GM19452 (cell line): ENCODE data around the gene U2AF2.

Source experiments
- ATAC-seq: cut with Tn5 transposase; IDR thresholded peaks from one replicate; pipeline ENCODE4 v1.9.1; 2021; ENCODE audit not compliant: unreplicated experiment

Gene U2AF2

GRCh38 chr19:55656552-55656951 is 1.7 kb downstream of the U2AF2 start:
- ATAC-seq: no peak

- no peak for ATAC-seq
These were observed 2.3 kb downstream of the U2AF2 start for GRCh38 chr19:55656988-55657747.

- no peak for ATAC-seq
These were observed 4.1 kb downstream of the U2AF2 start for GRCh38 chr19:55658846-55659459.

GRCh38 chr19:55659822-55660221 is 5.0 kb downstream of the U2AF2 start:
- no peak for ATAC-seq

- no peak for ATAC-seq
These were observed 5.6 kb downstream of the U2AF2 start for GRCh38 chr19:55660404-55660803.

GRCh38 chr19:55660991-55661390 is 6.2 kb downstream of the U2AF2 start:
- no peak for ATAC-seq

GRCh38 chr19:55661826-55662225 is 7.0 kb downstream of the U2AF2 start:
- ATAC-seq: no peak

GRCh38 chr19:55663846-55664536 is 9.2 kb downstream of the U2AF2 start:
- ATAC-seq: no peak

GRCh38 chr19:55666343-55667005 is 11.6 kb downstream of the U2AF2 start:
- no peak for ATAC-seq

- no peak for ATAC-seq
These were observed 12.2 kb downstream of the U2AF2 start for GRCh38 chr19:55667006-55667381.

GRCh38 chr19:55667511-55667910 is 12.7 kb downstream of the U2AF2 start:
- ATAC-seq: no peak

GRCh38 chr19:55667958-55668357 is 13.1 kb downstream of the U2AF2 start:
- no peak for ATAC-seq

GRCh38 chr19:55668603-55669348 is 13.9 kb downstream of the U2AF2 start:
- no peak for ATAC-seq

- ATAC-seq: no peak
These were observed 14.8 kb downstream of the U2AF2 start for GRCh38 chr19:55669418-55670279.

- ATAC-seq: no peak
These were observed 15.6 kb downstream of the U2AF2 start for GRCh38 chr19:55670280-55671053.

- ATAC-seq: no peak
These were observed 16.2 kb downstream of the U2AF2 start for GRCh38 chr19:55671054-55671378.

- ATAC-seq: no peak
These were observed 17.6 kb downstream of the U2AF2 start for GRCh38 chr19:55672418-55672817.

GRCh38 chr19:55673465-55673864 is 18.6 kb downstream of the U2AF2 start:
- no peak for ATAC-seq

GRCh38 chr19:55673889-55674288 is 19.1 kb downstream of the U2AF2 start:
- ATAC-seq: no peak
